HepG2 (cell line): ENCODE data around the gene PDE9A. TPM values are rescaled to one million over a fixed set of nuclear protein-coding genes. Genes with fewer than 3 reads are reported as not detected.

Experiments used
- ASH2L ChIP-seq: fragments of 300-600, 200-600 bp; sonication (generic); IDR thresholded peaks from 2 replicates; pipeline ENCODE4 v1.7.0; 2017; ENCODE audit warnings: low read depth, mild to moderate bottlenecking, moderate library complexity, mixed read lengths, low read length; ENCODE audit not compliant: insufficient read length
- CBX1 ChIP-seq: IDR thresholded peaks from one replicate; pipeline ENCODE4 v1.6.1; 2016; ENCODE audit warnings: antibody characterized with exemption, low read depth
- FOXA1 ChIP-seq, 2 experiments: fragments of 450-650 bp in 1 of 2; sonication (generic) in 1 of 2; formaldehyde crosslinking in 1 of 2; IDR thresholded peaks; 2 replicates each; pipeline versions ENCODE4 v1.4.0 to v1.6.1; 2016 to 2020; ENCODE audit warnings: missing genetic modification reagents in 1 of 2
- GLMP ChIP-seq: sonication (generic); formaldehyde crosslinking; IDR thresholded peaks from 2 replicates; pipeline ENCODE4 v1.9.0; 2021; ENCODE audit warnings: missing genetic modification reagents, mild to moderate bottlenecking, borderline replicate concordance
- GZF1 ChIP-seq: sonication (generic); formaldehyde crosslinking; IDR thresholded peaks from 2 replicates; pipeline ENCODE4 v1.5.1; 2020; ENCODE audit warnings: mild to moderate bottlenecking, missing genetic modification reagents
- IKZF1 ChIP-seq: fragments of 450-650 bp; IDR thresholded peaks from 2 replicates; pipeline ENCODE4 v1.7.1; 2016
- IRF2 ChIP-seq: IDR thresholded peaks from 2 replicates; pipeline ENCODE4 v1.6.1; 2018; ENCODE audit warnings: missing genetic modification reagents, missing compliant biosample characterization
- KLF9 ChIP-seq: IDR thresholded peaks from 2 replicates; pipeline ENCODE4 v1.6.1; 2016; ENCODE audit warnings: low read depth
- PAXIP1 ChIP-seq: sonication (generic); formaldehyde crosslinking; conservative IDR thresholded peaks from 2 replicates; pipeline ENCODE4 v1.4.0; 2020; ENCODE audit warnings: mild to moderate bottlenecking, missing genetic modification reagents, moderate library complexity
- RERE ChIP-seq: IDR thresholded peaks from 2 replicates; pipeline ENCODE4 v1.6.1; 2016; ENCODE audit warnings: low read depth, missing genetic modification reagents, missing compliant biosample characterization
- SOX13 ChIP-seq, 3 experiments: fragments of 450-650 bp in 1 of 3; sonication (generic) in 1 of 3; formaldehyde crosslinking in 1 of 3; IDR thresholded peaks in 2 of 3; conservative IDR thresholded peaks in 1 of 3; 2 replicates each; pipeline versions ENCODE4 v1.5.0 to v1.6.1; 2016 to 2020; ENCODE audit warnings: antibody characterized with exemption in 1 of 3, mild to moderate bottlenecking in 1 of 3, missing compliant biosample characterization in 1 of 3, missing genetic modification reagents in 1 of 3, moderate library complexity in 1 of 3
- YEATS2 ChIP-seq: sonication (generic); formaldehyde crosslinking; IDR thresholded peaks from 2 replicates; pipeline ENCODE4 v1.4.0; 2020; ENCODE audit warnings: missing genetic modification reagents, borderline replicate concordance
- ZBTB33 ChIP-seq: sonication (generic); formaldehyde crosslinking; IDR thresholded peaks from 2 replicates; pipeline ENCODE4 v1.4.0; 2020; ENCODE audit warnings: missing genetic modification reagents
- ZFY ChIP-seq: sonication (generic); formaldehyde crosslinking; IDR thresholded peaks from 2 replicates; pipeline ENCODE4 v1.4.0; 2020; ENCODE audit warnings: missing genetic modification reagents
- ZNF331 ChIP-seq: sonication (generic); formaldehyde crosslinking; IDR thresholded peaks from 2 replicates; pipeline ENCODE4 v1.4.0; 2020; ENCODE audit warnings: missing genetic modification reagents
- ZSCAN29 ChIP-seq: sonication (generic); formaldehyde crosslinking; conservative IDR thresholded peaks from 2 replicates; pipeline ENCODE4 v1.4.0; 2020; ENCODE audit warnings: mild to moderate bottlenecking, missing genetic modification reagents
- polyA plus RNA-seq, 8 experiments: library from polyadenylated mRNA; depleted of rRNA in 3 of 8; stranded (reverse) in 7 of 8; unstranded in 1 of 8; fragments of >200 nt; fragmentation: Illumina TruSeq in 4 of 8; extraction: Trizol in 4 of 8; gene quantifications; 2 replicates each; pipeline versions ENCODE4 v1.2.1 to v1.2.3, GENCODE V29; 2011 to 2016; ENCODE audit warnings: low read depth in 4 of 8, missing spikeins in 1 of 8, mixed read lengths in 1 of 8; ENCODE audit not compliant: insufficient read depth in 1 of 8
- total RNA-seq, 5 experiments: library from RNA; depleted of rRNA; stranded (reverse); fragments of >200 nt; fragmentation: Illumina TruSeq; extraction: Trizol; gene quantifications; 2 replicates each; pipeline ENCODE4 v1.2.3, GENCODE V29; 2016; ENCODE audit warnings: low read depth in 1 of 5

PDE9A gene
- total and polyA plus RNA-seq, 2 of the 13 experiments (the other 11 are each of a cell fraction or from before 2014, with no cell fraction given) = 4.6 to 19.7 TPM

DNA sequence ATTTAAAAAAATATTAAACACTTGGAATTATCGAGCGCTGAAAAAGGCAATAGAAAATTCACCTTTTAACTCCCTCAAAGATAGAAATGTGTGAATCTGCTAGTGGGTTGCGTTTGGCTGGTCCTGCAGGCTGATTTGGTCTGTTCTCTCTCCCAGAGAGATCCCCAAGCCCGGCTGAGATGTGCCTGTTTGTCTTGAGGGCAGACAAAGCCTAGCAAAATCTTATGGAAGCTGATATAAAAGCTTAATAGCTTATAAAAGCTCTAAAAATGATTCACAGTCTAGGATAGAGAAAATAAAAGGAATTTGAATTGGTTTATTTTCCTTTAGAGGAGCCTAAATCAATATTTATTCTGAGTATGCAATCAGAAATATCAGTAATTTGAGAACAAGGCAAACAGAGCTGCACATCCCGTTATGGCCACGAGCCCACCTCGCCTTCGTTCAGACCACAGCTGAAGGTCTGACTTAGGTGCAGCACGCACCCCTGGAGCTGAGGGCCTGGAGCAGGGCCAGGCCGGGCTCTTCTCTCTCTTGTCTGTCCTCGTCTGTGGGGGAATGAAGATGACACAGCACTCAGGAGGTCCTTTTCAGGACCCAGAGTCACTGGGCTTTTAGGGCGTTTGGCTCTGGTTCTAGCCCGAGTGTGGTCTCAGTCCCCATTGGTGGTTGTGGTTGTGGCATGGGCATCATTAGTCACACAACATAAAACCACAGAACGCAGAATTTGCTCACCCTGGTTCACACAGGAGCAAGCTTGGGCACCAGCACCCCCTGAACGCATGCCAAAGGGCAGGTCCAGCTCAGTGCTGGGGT is 18.6 kb downstream of the PDE9A start (continued):
- TF ChIP-seq PAXIP1 (CRISPR knock-in tag) (0 out of 2 replicates have a peak, but pooled peaks have one; percentile 39), GZF1 (no peak), KLF9 (CRISPR knock-in tag) (no peak), IRF2 (CRISPR knock-in tag) (no peak), RERE (CRISPR knock-in tag) (peak; percentile 72; the same call in 1 of the 2 replicates), IKZF1 (no peak), SOX13 (IDR thresholded peaks at IDR 0.05) (no peak), SOX13 (CRISPR knock-in tag; conservative IDR thresholded peaks at IDR 0.05 in 1 of 2, IDR thresholded peaks at IDR 0.05 in 1 of 2) (peak in 1 of 2 experiments; percentile 64; a peak in 2 of 4 replicates), YEATS2 (CRISPR knock-in tag) (0 out of 2 replicates have a peak, but pooled peaks have one; percentile 18), FOXA1 (IDR thresholded peaks at IDR 0.05) (no peak), FOXA1 (CRISPR knock-in tag; IDR thresholded peaks at IDR 0.05) (peak; percentile 84), GLMP (CRISPR knock-in tag) (no peak), ZSCAN29 (CRISPR knock-in tag) (no peak), CBX1 (no peak), ZBTB33 (CRISPR knock-in tag) (no peak), ZFY (CRISPR knock-in tag) (peak; percentile 28; the same call in 1 of the 2 replicates), ASH2L (no peak), ZNF331 (0 out of 2 replicates have a peak, but pooled peaks have one; percentile 19)
